Activated T-helper 17 cell treated with anti-CD3 and anti-CD28 coated beads, Interleukin-2, amount 50 U/mL, for 72 hours (primary cell): Measurements from ENCODE around the gene LAMA5. TPM values are rescaled to one million over a fixed set of nuclear protein-coding genes. Genes with fewer than 3 reads are reported as not detected.

Source experiments
- ATAC-seq: fragments of 150-1000 bp; cut with Tn5 transposase; replicated peaks from 2 replicates; pipeline ENCODE4 v1.10.0; 2021; ENCODE audit warnings: mild to moderate bottlenecking, moderate library complexity
- H3K27ac Mint-ChIP-seq: one replicate; pipeline ENCODE4 v1.8.0; 2022; ENCODE audit warnings: mixed read lengths
- H3K27me3 Mint-ChIP-seq: one replicate; pipeline ENCODE4 v1.8.0; 2022; ENCODE audit warnings: mixed read lengths
- H3K36me3 Mint-ChIP-seq: one replicate; pipeline ENCODE4 v1.8.0; 2022; ENCODE audit warnings: low read depth, mild to moderate bottlenecking, mixed read lengths
- H3K4me1 Mint-ChIP-seq: one replicate; pipeline ENCODE4 v1.8.0; 2022; ENCODE audit warnings: mixed read lengths
- H3K4me3 Mint-ChIP-seq: one replicate; pipeline ENCODE4 v1.8.0; 2022; ENCODE audit warnings: mild to moderate bottlenecking, mixed read lengths
- H3K9me3 Mint-ChIP-seq: one replicate; pipeline ENCODE4 v1.8.0; 2022; ENCODE audit warnings: mixed read lengths
- total RNA-seq, 2 donors: library from RNA; stranded (reverse); gene quantifications; one replicate each; pipeline ENCODE4 v1.2.3, GENCODE V29; 2022

The LAMA5 gene
- total RNA-seq, 2 donors from 2014 or later = 0.29 to 0.39 TPM

DNA sequence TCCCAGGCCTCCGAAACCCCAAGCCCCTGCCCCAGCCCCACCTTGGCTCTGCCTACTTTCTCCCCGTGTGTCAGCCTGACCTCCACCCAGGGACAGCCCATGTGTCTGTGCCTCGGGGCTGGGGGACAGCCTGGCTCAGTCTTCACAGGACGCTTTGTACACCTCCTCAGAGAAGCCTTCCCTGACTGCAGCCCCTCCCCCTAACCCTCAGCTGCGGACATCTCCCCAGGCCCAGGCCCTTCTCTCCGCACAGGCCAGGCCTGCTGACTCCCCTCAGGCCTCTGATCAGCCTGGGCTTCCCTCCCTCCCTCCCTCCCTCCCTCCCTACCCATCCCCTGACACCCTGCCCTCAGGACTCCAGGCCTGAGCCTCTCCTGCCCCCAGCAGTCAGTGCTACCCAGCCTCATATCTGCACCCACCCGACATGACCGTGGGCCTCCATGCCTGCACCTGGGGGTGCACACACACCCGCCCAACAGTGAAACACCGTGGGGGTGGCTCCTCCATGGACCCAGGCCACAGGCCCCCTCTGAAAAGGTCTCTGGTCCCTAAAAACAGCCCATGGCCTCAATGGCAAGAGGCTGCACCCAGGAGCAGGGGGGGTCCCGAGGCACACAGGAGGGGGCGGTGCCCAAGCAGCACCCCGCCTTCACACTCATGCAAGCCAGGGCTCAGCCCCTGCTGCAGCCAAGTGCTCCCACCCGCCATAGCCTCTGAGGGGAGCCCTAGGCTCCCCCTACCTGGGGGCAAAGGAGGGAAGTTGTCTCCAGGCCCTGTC lies 12.9 kb downstream of the LAMA5 start:
- Mint-ChIP-seq H3K4me1 (no peaks in the 10 kb centered on the region), H3K27ac (no peak overlapping the region), H3K4me3 (no peak overlapping the region), H3K27me3 (no peaks in the 10 kb centered on the region), H3K36me3 (no peaks in the 10 kb centered on the region), H3K9me3 (no peaks in the 10 kb centered on the region)
- no peak for ATAC-seq

DNA sequence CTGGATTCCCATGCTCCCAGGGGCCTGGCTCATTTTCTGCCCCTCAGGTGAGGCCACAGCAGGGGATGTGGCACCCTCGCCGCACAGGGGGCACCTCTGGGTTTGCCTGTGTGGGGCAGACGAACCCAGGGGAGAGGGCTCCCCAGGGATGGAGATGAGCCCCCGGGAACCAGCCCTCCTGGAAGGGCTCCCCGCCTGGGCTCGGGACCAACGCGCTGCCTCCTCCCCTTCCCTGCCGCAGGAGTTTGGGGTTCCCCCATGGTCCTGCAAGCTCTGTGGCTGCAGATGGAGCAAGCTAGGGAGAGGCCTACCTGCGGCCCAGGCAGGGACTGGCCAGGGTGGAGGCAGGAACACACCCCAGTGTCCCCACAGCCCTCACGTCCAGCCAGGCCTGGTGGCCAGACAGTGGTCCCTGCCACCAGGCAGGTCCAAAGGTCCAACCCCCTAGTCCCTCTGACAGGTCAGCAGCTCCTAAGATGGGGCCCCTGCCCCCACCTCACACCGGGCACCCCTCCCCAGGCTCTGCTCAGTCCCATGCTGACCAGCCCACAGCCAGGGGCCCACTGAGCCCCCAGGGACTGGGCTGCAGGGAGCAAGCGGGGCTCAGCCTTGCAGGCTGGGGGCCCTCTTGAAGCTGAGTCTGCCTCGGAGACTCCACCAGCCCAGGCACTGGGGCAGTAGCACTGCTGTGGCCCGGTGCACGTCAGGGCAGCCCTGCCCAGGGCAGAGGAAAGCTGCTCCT lies 13.7 kb downstream of the LAMA5 start:
- H3K4me3 Mint-ChIP-seq = no peak overlapping the region
- no peaks in the 10 kb centered on the region for H3K4me1 Mint-ChIP-seq
- H3K27ac Mint-ChIP-seq = no peak overlapping the region
- no peak for ATAC-seq
- H3K9me3 Mint-ChIP-seq = peaks cover 4% of the 10 kb centered on the region
- no peaks in the 10 kb centered on the region for H3K36me3 Mint-ChIP-seq
- no peaks in the 10 kb centered on the region for H3K27me3 Mint-ChIP-seq

DNA sequence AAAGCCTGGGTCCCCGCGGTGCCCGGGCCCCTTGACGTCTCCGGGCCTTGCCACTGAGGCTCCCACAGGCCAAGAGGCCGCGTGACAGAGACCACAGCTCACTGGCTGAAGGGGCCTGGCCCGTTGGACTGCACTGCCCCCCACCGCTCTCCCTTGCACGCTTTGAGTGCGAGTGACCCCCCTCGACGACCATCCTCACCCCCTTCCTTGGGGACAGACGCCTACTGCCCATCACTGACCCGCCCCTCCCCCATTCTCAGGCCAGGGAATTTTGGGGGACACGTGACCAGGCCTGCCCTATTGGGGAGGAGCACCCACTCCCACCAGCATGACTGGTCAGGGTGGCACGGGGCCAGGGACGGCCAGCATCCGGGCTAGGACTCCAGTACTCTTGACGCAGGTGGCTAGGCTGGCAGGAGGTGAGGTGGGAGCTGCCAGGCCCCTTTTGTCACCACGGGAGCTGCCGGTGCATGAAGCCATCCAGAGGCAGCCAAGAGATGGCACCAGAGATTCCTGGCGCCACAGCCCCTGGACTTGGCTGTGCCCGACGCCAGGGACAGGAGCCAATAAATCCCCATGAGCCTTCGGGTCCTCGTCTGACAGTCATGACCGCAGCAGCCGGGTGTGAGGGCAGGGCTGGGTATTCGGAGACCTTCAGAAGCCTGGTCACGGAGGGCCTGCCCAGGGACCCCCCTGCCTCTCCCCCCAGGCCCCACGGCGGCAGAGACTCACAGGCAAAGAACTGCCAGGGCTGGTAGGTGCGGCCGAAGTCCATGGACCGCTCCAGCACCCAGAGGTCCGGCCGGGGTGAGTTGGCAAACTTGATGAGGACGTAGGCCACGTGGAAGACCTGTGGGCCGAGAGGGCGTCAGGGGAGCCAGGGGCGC lies 14.5 kb downstream of the LAMA5 start:
- Mint-ChIP-seq H3K27ac (no peak overlapping the region), H3K9me3 (peaks cover 4% of the 10 kb centered on the region), H3K36me3 (no peaks in the 10 kb centered on the region), H3K4me1 (no peaks in the 10 kb centered on the region), H3K4me3 (no peak overlapping the region), H3K27me3 (no peaks in the 10 kb centered on the region)
- no peak for ATAC-seq

DNA sequence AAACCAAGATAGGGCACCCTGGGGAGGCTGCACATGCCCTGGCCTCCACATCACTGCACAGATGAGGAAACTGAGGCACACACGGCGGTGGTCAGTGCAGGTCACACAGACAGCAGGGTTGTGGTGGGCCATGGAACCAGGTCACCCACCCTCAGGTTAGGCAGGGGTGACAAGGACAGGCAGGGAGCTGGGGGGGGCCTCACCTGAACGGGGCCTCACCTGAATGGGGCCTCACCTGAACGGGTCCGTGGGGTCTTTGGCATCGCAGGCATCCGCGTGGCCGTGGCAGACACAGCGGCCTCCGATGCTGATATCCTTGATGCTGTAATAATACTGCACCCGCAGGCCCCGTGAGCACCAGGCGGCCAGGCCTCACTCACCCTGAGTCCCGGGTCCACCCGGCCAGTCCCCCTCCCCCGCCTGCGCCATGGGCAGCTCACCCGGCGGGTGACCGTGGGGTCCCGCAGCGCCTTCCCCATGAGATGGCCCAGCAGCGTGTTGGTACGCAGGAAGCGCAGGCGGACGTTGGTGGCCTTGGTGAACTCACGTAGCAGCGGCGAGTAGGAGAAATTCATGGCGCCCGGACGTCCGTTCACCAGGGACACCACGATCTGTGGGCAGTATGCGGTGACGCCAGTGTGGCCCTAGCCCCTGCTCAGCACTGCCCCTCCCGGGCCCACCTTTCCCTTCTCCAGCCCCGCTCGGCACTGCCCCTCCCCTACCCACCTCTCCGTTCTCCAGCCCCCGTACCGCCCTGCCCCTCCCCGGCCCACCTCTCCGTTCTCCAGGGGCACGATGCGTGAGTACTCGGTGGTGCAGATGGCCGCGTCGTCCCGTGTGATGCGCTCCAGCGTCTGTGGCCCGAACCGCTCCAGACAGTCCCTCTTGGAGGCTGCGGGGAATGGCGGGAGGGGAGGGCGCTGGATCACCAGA lies 15.4 kb downstream of the LAMA5 start:
- Mint-ChIP-seq H3K4me1 (no peaks in the 10 kb centered on the region), H3K36me3 (no peaks in the 10 kb centered on the region), H3K9me3 (peaks cover 4% of the 10 kb centered on the region), H3K27me3 (no peaks in the 10 kb centered on the region), H3K27ac (no peak overlapping the region), H3K4me3 (no peak overlapping the region)
- no peak for ATAC-seq

DNA sequence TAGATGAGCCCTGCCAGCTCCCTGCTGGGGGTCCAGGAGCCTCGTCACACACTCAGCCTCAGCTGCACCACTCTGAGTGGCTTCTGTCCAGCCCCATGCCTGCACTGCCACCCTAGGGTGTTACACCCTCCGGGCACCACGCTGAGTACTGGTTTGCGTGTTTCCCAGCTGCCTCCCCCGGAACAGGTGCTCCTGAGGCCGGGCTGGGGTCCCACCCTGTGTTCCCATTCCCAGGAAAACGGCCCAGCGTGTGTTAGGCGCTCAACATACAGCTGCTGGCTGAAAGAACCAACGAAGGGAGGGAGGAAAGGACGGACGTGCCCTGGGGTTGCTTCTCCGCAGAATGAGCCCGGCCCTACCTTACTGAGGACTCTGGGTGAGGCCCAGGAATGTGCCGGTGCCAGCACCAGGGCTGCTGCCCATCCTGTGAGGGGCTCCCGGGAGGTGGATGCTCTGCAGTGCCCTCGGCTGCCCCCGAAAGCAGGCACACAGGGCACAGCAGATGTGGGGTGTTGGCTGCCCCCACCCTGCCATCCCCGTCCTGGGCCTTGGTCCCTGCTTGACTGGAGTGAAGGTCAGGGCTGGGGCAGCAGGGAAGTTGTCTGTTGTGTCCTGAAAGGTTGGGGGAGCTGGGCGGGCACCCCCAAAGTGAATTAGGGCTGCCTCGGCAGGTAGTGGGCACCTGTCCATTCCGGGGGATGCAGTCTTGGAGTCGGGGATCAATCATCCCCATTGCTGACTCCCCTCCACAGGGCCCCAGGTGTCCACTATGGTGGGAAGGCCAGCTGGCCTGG lies 16.3 kb downstream of the LAMA5 start:
- Mint-ChIP-seq H3K27me3 (no peaks in the 10 kb centered on the region), H3K4me1 (no peaks in the 10 kb centered on the region)
- ATAC-seq = no peak

DNA sequence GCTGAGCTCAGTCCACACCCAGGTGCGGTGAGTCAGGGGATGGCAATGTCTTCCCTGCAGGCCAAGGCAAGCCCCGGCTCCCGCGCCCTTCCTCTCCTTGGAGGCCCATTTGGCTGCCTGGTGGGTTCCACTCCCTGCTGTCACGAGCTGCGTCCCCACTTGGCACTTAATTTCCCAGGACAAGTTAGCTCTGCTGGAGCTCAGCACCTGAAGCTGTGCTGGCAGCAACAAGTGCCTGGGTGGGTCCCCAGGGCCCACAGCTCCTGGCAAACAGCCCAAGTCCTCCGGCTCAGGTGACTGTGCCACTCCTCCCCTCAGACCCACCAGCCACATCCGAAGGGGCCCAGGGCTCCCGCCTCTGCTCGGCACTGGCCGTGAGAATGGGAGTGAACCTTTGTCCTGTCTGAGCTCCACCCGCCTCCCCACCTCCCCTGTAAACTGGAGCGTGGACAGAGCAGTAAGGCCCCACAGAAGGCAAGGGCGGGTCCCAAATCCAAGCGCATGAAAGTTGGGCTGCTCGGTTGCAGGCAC lies 16.9 kb downstream of the LAMA5 start:
- ATAC-seq = no peak
- H3K36me3 Mint-ChIP-seq = no peaks in the 10 kb centered on the region
- no peaks in the 10 kb centered on the region for H3K27me3 Mint-ChIP-seq
- no peaks in the 10 kb centered on the region for H3K4me1 Mint-ChIP-seq
- H3K9me3 Mint-ChIP-seq = peaks cover 4% of the 10 kb centered on the region
- no peak overlapping the region for H3K4me3 Mint-ChIP-seq
- no peak overlapping the region for H3K27ac Mint-ChIP-seq

More for the DNA sequence above, 16.3 kb downstream of the LAMA5 start:
- H3K36me3 Mint-ChIP-seq = no peaks in the 10 kb centered on the region
- H3K4me3 Mint-ChIP-seq = no peak overlapping the region
- H3K9me3 Mint-ChIP-seq = peaks cover 4% of the 10 kb centered on the region
- H3K27ac Mint-ChIP-seq = no peak overlapping the region

DNA sequence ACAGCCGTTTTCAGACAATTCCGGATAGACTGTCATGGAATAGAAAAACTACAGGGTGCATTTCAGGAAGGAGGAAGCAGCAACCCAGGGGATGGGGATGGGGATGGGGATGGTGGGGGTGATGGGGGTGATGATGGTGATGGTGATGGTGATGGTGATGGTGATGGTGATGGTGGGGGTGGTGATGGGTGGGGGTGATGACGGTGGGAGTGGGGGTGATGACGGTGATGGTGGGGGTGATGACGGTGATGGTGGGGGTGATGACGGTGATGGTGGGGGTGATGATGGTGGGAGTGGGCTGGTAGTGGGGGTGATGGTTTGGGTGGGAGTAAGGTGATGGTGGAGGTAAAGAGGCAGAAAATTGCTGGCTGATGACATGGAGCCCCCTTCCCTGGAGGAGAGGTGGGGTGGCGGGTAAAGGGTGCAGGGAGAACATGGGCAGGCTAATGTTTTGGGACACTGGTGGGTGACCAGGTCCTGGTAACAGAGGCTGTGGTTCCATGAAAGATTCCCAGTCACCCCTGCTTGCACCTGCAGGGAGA lies 17.5 kb downstream of the LAMA5 start:
- Mint-ChIP-seq H3K9me3 (peaks cover 4% of the 10 kb centered on the region), H3K4me1 (no peaks in the 10 kb centered on the region), H3K27ac (no peak overlapping the region), H3K36me3 (no peaks in the 10 kb centered on the region), H3K4me3 (no peak overlapping the region), H3K27me3 (no peaks in the 10 kb centered on the region)
- ATAC-seq = no peak

DNA sequence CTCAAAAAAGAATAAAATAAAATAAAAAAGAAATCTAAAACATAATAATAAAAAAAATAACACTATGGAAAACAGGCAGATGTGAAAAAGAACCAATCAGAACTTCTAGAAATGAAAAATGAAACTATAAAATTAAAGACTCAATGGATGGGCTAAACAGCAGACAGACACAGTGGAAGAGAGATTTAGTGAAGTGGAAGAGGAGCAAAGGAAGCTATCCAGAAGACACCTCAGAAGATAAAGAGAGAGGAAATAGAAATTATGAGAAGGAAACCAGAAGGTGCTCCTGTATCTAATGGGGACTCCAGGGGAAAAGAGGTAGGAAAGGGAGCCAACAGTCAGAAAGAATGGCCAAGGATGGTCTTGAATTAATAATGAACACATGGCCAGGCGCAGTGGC lies 18.5 kb downstream of the LAMA5 start:
- Mint-ChIP-seq H3K36me3 (no peaks in the 10 kb centered on the region), H3K9me3 (peaks cover 4% of the 10 kb centered on the region)

DNA sequence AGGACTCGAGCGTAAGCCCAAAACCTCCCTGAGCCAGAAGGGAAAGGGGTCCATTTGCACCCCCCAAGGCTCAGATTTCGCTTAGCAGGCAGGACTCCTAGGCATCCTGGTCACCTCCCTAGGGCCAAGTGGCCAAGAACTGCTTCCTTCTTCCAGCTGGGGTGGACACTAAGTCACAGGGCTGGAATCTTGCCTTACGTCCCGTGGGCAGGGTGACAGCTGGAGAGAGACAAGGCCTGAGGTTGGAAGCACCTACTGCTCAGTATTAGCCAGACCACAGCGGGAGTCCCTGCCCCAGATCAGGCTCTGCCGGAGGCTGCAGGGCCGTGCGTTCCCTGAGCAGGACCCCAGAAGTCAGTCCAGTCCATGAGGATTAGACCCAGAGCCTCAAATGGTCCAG lies 19.7 kb downstream of the LAMA5 start:
- no peaks in the 10 kb centered on the region for H3K4me1 Mint-ChIP-seq
- no peak for ATAC-seq
- H3K27ac Mint-ChIP-seq = no peak overlapping the region
- peaks cover 4% of the 10 kb centered on the region for H3K27me3 Mint-ChIP-seq
- H3K36me3 Mint-ChIP-seq = no peaks in the 10 kb centered on the region
- H3K9me3 Mint-ChIP-seq = peaks cover 4% of the 10 kb centered on the region
- no peak overlapping the region for H3K4me3 Mint-ChIP-seq

More for the DNA sequence above, 18.5 kb downstream of the LAMA5 start:
- no peaks in the 10 kb centered on the region for H3K27me3 Mint-ChIP-seq
- ATAC-seq = no peak
- no peaks in the 10 kb centered on the region for H3K4me1 Mint-ChIP-seq
- H3K27ac Mint-ChIP-seq = no peak overlapping the region
- H3K4me3 Mint-ChIP-seq = no peak overlapping the region

DNA sequence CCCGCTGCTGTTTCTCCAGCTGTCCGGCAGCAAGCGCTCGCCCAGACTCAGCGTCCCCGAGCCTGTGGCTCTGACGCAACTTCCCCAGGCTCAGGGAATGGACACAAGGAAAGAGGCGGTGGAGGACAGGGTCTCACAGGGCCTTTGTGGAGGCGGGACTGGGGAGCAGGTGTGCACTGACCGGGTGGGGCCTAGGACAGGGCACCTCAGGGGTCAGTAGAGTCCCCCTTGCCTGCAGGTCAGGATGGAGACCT lies 20.0 kb downstream of the LAMA5 start:
- no peak for ATAC-seq
- Mint-ChIP-seq H3K36me3 (no peaks in the 10 kb centered on the region), H3K27me3 (peaks cover 4% of the 10 kb centered on the region), H3K4me3 (no peak overlapping the region), H3K4me1 (no peaks in the 10 kb centered on the region), H3K9me3 (peaks cover 4% of the 10 kb centered on the region), H3K27ac (no peak overlapping the region)

DNA sequence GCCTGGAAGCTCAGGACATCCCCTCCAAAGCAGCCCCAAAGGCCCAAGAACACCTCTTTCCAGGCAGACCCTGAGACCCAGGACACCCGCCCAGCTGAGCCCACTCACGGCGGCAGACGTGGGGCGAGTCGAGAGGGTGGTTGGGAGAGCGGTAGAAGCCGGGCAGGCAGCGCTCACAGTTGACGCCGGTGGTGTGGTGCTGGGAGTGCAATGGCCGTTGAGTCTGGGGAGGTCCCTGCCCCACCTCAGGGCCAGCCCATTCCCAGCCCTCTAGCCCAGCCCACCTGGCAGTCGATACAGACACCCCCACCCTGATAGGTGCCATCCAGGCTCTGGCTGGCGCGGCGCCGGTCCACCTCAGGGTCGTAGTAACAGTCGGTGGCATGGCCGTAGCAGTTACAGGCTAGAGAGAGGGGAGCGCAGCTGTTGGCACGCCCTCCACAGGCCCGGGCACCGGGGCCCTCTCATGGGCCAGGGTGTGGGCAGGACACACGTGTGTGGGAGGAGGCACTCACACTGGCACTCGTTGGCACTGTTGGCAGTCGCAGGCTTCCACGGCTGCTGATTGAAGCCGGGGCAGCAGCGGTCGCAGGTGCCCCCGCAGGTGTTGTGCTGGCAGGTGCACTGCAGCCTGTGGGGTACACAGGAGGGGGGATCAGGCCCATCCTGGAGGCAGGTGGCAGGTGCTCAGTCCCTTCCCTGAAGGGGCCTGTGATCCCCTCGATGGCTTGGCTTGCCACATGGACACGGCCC lies 20.5 kb downstream of the LAMA5 start:
- Mint-ChIP-seq H3K36me3 (no peaks in the 10 kb centered on the region), H3K9me3 (peaks cover 4% of the 10 kb centered on the region), H3K27me3 (peaks cover 4% of the 10 kb centered on the region), H3K27ac (no peak overlapping the region), H3K4me3 (no peak overlapping the region), H3K4me1 (no peaks in the 10 kb centered on the region)
- no peak for ATAC-seq

DNA sequence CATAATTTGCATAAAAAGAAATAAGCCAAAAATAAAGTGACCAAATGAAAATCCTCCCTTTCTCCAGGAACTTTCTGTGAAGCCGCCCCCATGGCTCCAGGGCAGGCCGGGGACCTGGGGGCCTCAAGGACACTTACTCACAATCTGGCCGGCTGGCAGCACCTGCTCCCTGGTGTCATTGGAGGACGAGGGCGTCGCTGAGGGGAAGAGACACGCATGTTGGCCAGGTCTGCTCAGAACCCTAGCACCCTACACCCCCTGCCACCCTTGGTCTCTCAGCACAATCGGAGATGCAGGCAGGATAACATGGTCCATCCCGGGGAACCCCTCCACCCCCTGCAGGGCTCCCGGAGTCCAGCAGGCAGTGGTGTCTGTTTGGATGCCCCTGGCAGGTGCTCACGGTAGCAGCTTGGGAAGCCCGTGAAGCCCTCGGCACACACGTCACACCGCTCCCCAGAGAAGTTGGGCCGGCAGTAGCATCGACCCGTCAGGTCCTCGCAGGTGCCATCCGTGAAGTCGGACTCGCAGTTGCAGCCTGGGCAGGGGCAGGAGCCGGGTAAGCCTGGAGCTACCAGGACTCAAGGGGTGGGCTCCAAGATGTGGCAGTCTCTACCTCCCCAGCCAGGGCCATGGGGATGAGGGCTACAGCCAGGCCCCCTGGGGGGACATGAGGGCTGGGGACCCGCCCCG lies 21.3 kb downstream of the LAMA5 start:
- Mint-ChIP-seq H3K9me3 (peaks cover 4% of the 10 kb centered on the region), H3K4me1 (no peaks in the 10 kb centered on the region), H3K27ac (no peak overlapping the region), H3K27me3 (peaks cover 4% of the 10 kb centered on the region), H3K36me3 (no peaks in the 10 kb centered on the region), H3K4me3 (no peak overlapping the region)
- no peak for ATAC-seq
